Hematopoietic multipotent progenitor cell treated with erythropoietin and hydrocortisone succinate and interleukin-3 and kit ligand, for 15 days (in vitro differentiated cells): Measurements from ENCODE around the gene GDNF.

ENCODE experiments used
- DNase-seq: peaks from one replicate; pipeline ENCODE4 v3.0.0-alpha.2; 2015; ENCODE audit warnings: low spot score

The GDNF gene

GRCh38 chr5:37846786-37847310, 7.0 kb upstream of the GDNF start:
- DNase-seq: no peak

GRCh38 chr5:37844009-37844408, 4.2 kb upstream of the GDNF start:
- no peak for DNase-seq

- DNase-seq: no peak
Measured at GRCh38 chr5:37842048-37842447, 2.2 kb upstream of the GDNF start.

GRCh38 chr5:37841203-37841602, 1.4 kb upstream of the GDNF start:
- no peak for DNase-seq

GRCh38 chr5:37840053-37841034, 503 bp upstream of the GDNF start:
- no peak for DNase-seq

GRCh38 chr5:37838933-37839341, 904 bp downstream of the GDNF start:
- DNase-seq: no peak

GRCh38 chr5:37838152-37838932, 1.5 kb downstream of the GDNF start:
- no peak for DNase-seq

- no peak for DNase-seq
Measured at GRCh38 chr5:37837414-37838032, 2.3 kb downstream of the GDNF start.

- no peak for DNase-seq
Measured at GRCh38 chr5:37836592-37837413, 3.0 kb downstream of the GDNF start.

GRCh38 chr5:37836235-37836591, 3.6 kb downstream of the GDNF start:
- no peak for DNase-seq

GRCh38 chr5:37835380-37835973, 4.4 kb downstream of the GDNF start:
- no peak for DNase-seq

- no peak for DNase-seq
Measured at GRCh38 chr5:37834542-37835379, 5.1 kb downstream of the GDNF start.

- DNase-seq: no peak
Measured at GRCh38 chr5:37833990-37834389, 5.9 kb downstream of the GDNF start.

- DNase-seq: no peak
Measured at GRCh38 chr5:37831821-37832534, 7.9 kb downstream of the GDNF start.

- DNase-seq: no peak
Measured at GRCh38 chr5:37830348-37830747, 9.5 kb downstream of the GDNF start.

- no peak for DNase-seq
Measured at GRCh38 chr5:37825334-37825915, 14.4 kb downstream of the GDNF start.

- DNase-seq: no peak
Measured at GRCh38 chr5:37823433-37824152, 16.2 kb downstream of the GDNF start.

- no peak for DNase-seq
Measured at GRCh38 chr5:37816883-37817282, 23.0 kb downstream of the GDNF start.
